Kidney capillary endothelial cell (primary cell): ENCODE data around the gene ING1.
A peak's percentile ranks its signal among the peaks of the same experiment; 100 is the strongest.
"Not testable (repeated sequence)": the region's sequence is repeated elsewhere in the genome, so short reads cannot be mapped to it uniquely, and the experiment has no call there.

Experiments
- DNase-seq: peaks from one replicate; pipeline ENCODE4 v3.0.0-alpha.2; 2018; ENCODE audit warnings: low spot score

The ING1 gene

GRCh38 chr13:110695774-110696173 is 17.7 kb upstream of the ING1 start:
- not testable (repeated sequence) for DNase-seq

GRCh38 chr13:110696776-110697175 is 16.7 kb upstream of the ING1 start:
- no peak for DNase-seq

GRCh38 chr13:110697842-110698241 is 15.7 kb upstream of the ING1 start:
- DNase-seq = no peak

- no peak for DNase-seq
Measured at GRCh38 chr13:110698689-110699088, 14.8 kb upstream of the ING1 start.

DNA sequence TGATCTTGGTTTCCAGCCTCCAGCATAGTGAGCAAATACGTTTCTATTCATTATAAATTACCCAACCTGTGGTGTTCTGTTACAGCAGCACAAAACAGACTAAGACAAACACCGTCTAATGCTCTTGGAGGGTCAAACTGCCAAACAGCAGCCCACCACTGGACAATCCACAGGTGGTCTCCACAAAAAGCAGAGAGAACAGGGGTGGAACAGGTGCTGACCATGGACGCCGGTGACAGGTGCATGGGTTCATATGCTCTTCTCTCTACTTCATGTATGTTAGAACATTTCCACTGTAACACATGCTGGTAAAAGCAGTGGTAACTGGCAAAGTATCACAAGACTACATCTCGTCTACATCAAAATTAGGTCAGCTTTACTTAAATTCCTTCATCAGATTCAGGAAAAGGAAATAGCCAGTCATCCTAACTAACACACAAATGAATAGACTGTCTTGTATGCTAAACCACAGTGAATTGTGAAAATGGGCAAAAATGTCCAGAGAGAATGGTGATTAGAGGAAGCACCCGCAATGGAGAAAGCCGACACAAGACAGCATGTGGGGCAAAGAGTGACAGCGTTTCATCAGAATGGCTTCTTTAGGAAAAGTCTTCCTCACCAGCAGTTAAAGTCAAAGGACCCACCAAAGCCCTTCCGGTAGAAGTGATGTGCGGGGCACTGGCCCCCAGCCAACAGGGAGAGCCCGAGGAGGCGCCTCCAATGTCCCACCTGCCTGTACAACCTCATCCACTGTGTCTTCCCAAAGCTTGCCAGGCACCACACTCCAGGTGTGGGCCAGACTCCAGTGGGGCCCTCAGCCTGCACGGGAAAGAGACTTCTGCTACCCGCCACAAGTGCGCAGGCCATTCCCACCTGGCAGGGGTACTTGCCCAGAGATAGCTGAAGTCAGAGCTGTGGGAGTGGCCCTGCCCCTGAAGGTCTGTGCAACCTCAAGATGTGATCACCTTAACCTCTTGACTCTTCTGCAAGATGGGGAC is 14.1 kb upstream of the ING1 start:
- peak; percentile 33 for DNase-seq

DNA sequence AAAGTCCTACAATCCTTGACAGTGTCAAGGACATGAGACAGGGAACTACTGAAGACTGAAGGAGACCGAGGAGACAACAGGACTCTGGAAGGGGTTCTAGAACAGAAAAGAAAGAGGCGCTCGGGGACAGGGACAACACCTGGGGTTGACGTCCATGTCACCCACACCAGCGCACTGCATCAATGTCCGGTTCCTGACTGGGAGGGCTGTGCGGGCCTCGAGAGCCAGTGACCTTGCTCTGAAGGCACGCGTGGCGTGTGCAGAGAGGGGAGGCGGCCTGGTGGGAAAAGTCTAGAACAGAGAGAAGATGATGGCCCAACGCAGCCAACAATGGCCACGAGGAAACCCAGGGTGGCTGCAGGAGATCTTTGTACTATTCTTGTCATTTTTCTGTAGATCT is 13.3 kb upstream of the ING1 start:
- no peak for DNase-seq

DNA sequence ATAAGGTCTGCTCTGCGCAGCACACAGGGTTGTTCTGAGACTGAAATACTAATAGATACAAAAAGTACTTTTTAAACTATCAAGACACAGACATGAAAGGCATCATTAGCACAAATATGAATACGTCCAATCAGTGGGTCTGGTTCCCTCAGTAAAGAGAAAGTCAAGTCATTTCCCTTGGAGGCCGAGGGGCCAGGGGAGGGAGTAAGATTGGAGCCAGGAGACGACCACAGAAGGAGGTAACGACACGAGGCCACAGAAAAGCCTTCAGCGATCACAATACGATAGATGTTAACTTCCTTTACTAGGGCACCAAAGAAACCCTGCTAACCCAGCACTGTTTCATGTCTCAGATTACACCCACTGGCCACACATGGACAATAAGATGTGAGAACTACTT is 12.9 kb upstream of the ING1 start:
- no peak for DNase-seq

- DNase-seq = not testable (repeated sequence)
Measured at GRCh38 chr13:110701061-110701460, 12.4 kb upstream of the ING1 start.

- DNase-seq = no peak
Measured at GRCh38 chr13:110702089-110702488, 11.4 kb upstream of the ING1 start.

DNA sequence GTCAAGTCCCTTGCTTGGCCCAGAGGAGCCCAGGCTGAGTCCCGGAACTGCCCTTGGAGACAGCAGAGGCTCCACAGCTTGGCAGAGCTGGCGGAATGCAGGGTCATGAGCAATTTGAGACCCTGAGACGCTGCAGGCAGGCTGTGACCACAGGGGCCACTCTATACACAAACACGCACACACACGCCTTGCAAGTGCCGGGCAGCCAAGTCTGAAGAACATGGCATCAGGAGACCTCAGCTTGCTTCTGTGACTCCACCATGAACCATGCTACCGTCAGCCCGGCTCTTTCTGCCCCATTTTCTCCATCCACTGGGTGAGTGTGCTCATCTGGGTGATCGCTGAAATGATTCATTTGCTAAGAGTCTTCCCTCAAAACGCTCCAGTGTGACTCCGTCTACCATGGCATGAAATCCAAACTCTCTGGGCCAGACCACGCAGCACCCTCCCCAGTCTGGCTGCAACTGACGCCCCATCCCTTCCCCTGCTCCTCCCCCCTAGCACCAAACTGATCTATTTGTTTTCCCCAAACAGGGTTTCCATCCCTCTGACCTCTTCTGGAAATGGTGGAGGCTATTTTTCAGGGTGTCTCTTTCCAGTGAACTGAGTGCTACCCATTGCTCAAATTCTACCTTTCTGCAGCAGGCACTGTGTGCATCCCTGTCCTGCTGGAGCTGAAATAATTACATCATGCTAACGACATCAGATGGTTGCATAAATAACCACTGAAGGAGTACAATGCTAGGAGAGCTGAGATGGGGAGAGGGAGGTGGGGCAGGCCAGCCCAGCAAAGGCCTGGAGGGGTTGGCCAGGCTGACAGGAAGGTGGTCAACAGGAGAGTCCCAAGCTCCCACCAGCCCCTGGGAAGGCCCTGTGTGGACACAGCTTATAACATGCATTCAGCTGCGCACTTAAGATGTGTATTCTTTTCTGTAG is 10.6 kb upstream of the ING1 start:
- DNase-seq = no peak

DNA sequence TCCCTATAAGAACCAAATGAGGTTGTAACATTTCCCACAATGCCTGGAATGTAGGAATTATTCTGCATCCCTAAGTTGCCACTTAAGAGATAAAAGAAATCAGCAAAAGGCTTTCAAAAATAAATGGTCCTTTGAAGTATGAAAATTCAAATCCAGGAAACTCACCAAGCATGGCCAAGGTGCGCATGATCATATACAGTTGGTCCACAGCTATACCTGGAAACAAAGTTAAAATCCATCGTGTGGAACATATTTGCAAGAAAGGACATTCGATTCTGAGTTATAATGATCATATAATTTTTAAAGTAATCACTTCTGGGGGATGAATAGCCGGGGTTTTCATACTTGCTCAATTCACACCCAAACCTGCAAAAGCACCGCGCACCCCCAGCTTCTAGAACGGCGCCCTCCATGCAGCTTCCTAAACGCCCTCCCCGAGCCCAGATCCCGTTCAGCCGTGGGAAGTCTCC is 8.1 kb upstream of the ING1 start:
- DNase-seq = no peak

DNA sequence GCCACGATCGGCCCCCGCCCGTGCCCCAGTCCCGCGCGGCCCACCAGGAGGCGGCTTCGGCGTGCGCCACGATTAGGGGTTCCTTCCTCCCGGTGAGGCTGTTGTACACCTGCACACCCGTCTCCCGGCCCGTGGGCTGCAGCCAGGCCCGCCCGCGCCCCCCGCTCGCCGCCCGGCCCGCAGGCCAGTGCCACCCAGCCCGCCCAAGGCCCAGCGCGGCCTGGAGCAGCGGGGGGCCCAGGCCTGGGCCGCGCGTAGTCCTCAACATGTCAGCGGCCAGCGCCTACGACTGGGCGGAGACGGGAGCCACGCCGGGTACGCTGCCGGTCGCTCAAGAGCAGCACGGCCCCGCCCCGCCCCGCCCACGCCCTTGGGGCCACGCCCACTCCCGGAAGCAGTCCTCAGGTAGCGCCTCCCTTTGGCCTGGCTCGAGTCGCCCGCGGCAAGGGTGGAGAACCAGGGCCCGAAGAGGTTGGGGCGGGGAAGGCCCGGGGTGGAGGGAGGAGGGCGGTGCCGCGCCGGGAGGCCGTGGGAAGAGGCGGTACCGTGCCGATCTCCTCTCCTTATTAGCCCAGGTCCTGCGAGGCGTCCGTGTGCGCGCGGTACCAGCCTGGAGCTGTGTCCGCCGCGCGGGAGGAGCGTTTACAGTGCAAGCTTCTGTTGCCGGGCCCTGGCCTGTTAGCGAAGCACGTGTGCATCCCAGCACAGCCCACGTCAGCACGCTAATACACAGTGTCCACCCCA is 7.5 kb upstream of the ING1 start, which contains the start of gene CARS2:
Gene CARS2, minus strand, starts transcription at position 291 of the 744 bp plus-strand sequence. Its CDS starts 23 bp downstream, at position 268.
- DNase-seq = peak; percentile 85

GRCh38 chr13:110706570-110707372 is 6.7 kb upstream of the ING1 start:
- no peak for DNase-seq

- peak; percentile 78 for DNase-seq
Measured at GRCh38 chr13:110712081-110712848, 1.2 kb upstream of the ING1 start.

DNA sequence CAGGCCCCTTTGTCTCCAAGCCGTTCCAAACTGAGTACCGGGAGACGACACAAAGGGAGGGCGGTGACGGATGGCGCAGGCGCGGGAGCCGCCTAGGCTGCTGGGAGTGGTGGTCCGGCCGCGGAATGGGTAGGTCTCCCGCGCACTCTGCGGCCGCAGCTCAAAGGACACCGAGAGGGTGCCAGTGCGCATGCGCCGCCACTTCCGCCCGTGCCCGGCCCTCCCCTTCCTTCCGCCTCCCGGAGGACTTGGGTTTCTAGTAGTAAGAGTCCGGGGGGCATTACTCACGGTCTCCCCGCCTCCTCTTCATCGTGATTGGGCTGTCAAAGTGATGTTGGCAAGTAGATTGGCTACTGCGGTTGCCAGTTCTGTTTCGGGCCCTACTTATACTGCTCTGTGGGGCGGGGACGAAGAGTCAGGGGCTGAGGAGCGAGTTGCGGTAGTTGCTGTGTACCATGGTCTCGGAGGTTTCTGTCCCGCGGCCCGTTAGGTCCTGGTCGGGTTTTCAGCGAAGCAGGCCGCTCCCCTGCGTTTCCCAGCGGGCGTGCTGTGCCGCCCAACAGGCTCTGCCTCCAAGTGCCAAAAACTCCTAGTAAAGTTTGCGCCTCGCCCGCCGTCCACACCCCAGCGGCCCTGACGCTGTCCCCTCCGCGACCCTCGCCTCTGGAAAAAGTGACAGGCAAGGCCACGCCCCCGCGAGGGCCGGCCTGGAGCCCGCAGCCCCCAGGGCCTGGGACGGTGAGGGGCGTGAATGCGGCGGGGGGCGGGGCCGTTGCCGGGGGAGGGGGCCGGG is 455 bp upstream of the ING1 start:
- DNase-seq = peak; percentile 99

GRCh38 chr13:110713981-110714796 is 689 bp downstream of the ING1 start:
- peak; percentile 59 for DNase-seq

- DNase-seq = peak; percentile 13
Measured at GRCh38 chr13:110714797-110715394, 1.4 kb downstream of the ING1 start.
